Stimulated activated CD4-positive, alpha-beta T cell treated with anti-CD3 and anti-CD28 coated beads, Interleukin-1b, Interleukin-23, amount 100 ng/mL, for 24 hours (primary cell): ENCODE data around the gene SLC30A7.

Source experiments
- DNase-seq, 4 experiments: peaks; one replicate each; pipeline ENCODE4 v3.0.0-alpha.2; 2020; ENCODE audit warnings: low read depth in 4 of 4, low spot score in 1 of 4

The SLC30A7 gene

DNA sequence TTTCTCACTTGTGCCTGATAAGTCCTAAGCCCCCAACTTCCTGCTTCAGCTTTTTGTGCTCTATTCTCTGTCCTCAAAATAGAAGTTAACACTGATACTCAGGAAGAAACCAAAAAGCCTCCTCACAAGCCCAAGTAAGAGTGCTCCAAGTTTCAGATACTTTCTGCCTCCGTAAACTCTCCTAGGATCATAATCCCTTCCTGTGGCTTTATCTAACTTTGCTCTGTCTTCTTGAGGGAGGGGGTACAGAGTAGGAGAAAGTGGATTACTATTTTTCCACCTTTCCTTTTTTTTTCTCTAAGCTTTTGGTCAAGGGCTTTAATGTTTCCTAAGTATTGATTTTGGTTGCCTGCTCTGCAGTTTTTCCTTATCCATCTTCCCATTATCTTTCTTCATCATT is 75.1 kb downstream of the SLC30A7 start:
- DNase-seq: no peak

DNA sequence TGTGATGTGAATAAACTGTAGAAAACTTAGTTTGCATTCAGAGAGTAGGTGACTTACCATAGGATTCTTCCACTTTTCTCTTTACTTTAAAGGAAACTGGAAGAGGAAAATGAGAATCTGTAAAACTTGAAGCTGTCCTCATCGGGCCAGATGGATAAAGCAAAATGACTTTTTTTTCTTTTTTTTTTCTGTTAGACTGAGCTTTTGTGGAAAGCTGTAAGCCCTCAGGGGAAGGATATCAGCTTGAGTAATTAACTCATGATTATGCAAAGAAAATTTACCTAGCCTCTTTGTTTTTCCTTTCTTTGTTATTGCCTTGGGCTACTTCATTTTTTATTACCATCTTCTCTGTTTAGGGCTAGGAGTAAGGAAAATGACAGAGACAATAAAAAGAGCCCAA is 76.3 kb downstream of the SLC30A7 start:
- DNase-seq: no peak

DNA sequence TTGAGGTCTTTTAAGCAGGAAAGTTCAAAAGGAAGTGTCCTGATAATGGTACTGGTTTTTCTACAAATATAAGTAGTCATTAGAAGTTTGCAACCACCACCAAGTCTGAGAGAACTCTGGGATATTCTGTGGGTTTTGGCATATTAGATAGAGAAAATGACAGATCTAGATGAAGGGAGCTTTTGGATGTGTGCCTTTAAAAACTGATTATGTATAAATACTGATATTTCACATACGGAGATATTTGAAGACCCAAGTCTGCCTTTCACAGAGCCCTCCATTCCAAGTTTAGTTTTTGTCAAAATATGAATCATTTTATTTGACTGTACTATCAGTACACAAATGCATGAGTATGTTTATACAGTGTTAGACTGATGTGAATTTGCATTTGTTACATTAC is 81.0 kb downstream of the SLC30A7 start:
- no peak for DNase-seq

DNA sequence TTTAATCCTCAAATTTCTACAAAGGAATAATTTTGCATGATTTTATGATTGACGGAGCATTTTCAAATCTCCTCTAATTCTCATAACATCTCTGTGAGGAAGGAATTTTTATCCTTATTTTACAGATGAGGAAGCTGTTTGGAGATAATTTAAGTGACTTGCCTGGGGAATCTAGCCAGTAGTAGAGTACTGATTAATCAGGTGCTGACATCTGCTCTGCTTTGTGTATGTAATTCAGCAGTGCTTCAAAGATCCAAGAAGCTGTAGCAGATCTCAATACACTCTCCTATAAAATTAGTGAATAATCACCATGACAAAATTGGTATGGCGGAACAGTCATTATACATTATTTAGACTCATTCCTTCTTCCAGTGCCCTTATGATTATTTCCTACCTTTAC is 83.7 kb downstream of the SLC30A7 start:
- no peak for DNase-seq

DNA sequence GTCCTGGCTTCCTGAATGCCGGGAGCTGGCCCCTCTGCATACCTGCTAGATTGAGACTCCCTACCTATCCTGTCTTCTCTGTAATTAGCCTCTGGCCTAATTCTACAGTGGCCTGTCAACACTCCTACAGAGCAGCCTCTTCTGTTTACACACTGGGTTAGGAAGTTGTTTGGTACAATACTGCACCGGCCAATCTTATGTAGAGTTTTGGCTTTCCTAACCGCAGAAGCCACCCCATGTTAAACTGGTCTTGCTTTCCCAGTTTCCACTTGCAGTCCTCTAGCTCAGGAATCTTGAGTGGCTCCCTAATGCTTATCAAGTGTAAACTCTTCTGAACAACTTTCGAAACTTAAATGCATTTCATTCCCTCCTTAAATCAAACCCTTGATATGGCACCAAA is 86.9 kb downstream of the SLC30A7 start:
- no peak for DNase-seq

DNA sequence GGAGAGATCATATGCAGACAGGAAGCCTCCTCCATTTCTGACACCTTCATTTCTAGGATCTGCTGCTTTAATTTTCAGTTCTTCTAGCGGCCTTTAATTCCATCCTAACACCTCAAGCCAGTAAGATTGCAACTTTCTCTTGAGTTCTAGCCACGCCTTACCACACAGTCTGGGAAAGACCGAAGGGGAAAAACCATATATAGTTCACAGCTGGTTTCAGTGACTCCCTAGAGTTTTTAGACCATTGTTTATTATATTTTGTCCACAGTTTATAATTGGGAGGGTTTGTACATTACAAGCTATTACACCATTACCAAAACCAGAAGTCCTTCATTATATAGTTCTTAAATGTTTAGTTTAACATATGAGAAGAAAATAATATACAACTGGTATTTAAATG is 92.2 kb downstream of the SLC30A7 start:
- DNase-seq: no peak

DNA sequence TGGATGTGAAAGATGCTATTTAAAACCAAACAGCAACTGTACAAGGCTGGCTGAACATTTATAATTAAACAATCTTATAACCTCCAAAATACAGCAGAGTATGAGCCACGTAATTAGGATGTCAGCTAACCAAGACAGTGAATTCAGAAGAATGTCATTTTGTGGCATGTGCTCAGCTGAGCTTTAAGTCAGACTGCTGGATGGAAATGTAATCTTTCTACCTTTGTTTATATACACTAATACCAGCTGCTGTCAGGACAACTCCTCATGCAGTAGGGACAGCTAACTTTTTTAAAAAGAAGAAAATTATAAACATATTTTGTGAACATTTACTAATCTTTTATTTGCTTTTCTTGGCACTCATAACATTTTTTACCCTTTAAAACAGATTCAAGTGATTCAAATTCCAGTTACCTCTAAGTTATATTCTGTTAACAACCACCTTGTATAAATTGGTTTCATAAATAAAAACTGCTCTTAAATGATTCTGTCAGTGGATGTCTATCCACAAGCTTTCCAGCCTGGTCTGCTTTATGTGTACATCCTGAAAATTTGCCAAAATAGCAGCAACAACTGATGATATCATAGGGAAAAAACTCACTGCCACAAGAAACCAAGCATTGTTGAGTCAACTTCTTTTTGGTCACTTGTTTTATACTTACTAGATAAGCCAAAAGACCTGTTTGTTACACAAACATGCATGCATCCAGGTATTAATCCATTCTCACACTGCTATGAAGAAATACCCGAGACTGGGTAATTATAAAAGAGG is 93.6 kb downstream of the SLC30A7 start:
- DNase-seq: no peak

DNA sequence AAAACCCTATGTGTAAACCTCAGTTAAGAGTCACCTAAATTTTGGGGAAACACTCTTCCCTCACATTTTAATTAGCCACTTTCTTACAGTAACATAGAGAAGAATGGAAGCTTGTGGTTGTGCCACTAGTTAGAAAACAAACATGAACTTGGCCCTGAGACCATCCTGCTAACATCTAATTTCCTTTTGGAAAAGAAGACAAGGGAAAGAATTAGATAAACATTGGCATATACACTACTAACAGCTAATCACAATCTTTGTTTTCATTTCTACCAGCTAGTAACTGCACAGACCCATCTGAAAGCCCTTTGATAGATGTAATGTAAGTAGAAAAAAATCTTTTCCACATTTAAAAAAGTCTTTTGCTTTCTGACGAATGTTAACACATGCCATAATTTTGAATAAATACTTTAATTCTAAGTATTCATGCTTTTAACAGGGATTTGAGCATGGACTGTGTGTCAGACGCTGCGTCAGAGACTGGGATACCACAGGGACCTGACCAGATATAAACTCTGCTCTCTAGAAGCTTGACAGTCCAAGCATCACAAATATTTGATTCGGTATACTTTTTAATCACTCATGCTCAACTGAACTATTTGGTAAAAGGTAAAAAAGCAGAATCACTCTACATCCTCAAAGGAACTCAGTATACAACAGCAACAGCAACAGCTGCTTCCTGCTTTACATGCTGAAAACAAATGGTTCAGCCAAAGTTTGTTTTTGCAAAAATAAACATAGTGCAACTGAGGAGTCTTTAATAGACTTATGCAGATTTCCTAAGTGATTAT is 99.5 kb downstream of the SLC30A7 start:
- no peak for DNase-seq

DNA sequence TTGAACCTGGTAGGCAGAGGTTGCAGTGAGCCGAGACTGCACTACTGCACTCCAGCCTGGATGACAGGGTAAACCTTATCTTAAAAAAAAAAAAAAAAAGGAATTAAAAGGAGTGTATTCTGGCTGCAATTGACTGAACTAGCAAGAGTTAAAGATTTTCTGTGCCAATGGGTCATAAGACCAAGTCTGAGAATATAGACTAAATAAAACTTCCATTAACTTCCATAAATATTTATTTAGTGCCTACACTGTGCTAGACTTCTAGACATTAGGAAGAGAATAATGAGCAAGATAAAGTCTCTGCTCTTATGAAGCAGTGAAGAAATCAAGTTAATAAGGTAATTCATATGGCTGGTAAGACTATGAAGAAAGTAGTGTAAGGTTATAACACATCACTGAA is 102.5 kb downstream of the SLC30A7 start:
- DNase-seq: no peak

DNA sequence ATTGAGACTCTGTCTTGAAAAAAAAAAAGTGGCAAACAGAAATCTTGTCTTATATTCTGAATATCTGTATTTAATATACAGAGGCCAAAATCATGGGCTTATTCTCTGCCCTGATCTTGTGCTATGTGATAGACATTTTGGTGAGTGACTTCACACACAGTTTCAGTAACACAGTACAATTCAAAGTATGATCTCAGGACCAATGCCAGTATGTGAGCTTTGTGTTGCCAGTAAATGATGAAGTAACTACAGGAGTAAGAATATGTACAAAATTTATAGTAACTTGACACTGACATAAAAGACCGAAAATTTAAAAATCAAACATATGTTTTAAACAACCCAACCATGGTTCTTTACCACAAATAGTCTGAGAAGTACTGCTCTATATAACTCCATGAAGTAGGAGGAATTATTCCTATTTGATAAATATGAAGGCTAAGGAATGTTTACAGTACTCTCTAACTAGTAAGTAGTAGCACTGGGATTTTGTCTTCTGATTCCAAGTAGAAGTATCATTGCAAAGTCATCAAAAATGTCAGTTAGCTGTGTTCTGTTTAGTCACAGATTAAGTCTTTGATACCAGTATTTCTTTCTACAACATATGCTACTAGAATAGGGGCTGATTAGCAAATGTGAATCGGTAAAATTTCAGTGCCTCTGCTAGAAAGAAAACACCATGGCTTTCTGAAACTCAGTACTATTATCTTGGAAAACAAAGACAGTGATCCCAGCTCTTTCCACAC is 104.4 kb downstream of the SLC30A7 start:
- DNase-seq: no peak

DNA sequence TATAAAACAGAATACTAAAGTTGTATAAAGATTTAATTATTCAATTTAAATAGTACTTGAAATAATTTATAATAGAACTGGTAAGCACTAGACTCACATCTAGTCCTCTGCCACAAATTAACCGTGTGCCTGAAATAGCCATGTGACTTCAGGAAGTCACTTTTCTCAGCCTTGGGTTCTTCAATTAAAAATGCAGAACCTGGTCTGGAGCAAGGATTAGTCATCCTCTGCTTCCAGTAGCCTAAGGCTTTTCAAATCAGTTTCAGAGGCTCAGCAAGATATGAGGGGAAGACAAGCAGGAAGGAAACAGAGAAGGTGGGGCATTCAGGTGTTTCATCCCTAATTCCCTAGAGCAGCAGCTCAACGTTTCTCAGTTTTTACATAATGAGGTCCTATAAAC is 106.7 kb downstream of the SLC30A7 start:
- no peak for DNase-seq

DNA sequence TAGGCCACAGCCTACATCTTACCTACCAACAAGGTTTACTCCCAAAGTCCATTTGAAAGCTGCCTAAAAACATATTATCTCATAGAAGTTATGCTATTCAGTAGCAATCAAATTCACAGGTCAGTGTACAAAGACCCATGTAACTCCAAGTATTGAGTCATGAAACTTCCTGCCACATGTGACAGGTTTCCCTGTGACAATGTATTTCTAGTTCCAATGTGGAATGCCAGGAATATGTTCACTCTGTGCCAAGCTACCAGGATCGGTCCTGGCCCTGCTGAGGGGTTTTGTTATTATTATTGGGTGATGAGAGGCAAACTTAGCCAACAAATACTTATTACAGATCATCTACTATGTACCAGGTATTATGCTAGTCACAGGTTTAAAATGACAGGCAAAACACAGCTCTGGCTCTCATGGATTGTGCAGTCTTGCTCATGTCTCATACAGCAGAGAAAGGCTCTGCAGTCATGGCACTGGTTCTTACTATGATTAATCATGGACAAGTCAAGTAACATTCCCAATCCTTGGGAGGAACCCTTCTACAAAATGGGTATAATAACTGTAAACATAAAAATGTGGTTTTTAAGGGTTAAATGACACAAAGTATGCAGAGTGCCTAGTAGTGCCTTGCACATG is 107.2 kb downstream of the SLC30A7 start:
- no peak for DNase-seq

DNA sequence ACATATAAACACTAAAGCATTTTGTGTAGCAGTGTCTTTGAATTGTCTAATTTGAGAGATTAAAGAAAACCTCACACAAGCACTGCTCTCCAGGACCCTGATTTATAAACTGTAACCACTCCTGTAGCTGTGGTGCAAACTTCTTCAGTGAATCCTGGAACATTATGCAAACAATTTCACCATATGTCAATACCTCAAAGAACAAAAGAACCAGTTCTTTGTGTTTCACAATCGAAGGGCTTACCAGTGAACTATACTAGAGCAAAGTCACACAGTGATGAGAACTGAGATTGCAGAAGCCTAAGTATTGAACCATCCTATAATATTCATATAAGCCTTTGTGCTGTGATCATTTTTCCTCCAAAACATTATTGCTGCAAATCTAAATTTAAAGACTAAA is 108.2 kb downstream of the SLC30A7 start:
- no peak for DNase-seq

DNA sequence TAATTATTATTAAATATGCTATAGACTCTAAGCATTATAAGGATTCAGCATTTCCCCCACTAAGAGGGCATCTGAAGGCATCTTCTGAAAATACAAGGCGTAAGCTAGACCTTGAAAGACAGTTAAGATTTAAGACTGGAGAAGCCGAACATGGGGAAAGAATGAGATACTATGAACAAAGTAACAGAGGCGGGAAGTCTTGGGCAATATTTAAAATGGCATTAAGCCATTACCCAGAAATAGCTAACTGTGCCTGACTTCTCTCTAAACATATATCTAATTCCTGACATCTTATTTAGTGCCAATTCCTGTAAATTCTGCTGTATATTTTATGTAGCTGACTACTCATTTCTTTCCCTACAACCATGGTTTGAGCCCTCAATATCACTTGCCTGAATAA is 108.8 kb downstream of the SLC30A7 start:
- no peak for DNase-seq

DNA sequence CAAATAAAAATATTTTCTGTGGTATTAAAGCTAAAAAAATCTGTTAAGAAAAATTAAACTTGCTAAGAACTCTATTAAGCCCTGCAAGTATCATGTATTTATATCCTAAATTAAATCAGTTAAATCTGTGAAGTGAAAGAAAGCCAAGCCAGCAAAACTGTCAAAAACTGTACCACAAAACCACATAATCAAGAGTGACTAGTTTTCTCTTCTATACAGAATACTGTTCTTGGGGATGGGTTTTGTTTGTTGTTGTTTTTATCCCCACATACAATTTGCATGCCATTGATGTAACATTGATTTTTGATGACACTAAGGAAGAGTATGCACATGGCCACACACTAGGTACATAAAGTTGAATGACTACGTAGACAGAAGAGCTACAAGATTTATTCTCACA is 109.3 kb downstream of the SLC30A7 start:
- DNase-seq: no peak

DNA sequence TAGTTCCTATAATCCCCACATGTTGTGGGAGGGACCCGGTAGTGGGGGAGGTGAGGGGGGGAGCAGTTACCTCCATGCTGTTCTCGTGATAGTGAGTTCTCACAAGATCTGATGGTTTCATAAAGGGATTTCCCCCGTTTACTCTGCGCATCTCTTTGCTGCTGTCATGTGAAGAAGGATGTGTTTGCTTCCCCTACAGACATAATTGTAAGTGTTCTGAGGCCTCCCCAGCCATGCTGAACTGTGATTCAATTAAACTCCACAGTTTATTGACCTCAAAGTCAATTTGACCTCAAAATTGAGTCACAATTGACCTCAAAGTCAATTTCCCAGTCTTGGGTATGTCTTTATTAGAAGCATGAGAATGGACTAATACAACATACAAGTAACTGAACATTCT is 110.0 kb downstream of the SLC30A7 start:
- DNase-seq: no peak

DNA sequence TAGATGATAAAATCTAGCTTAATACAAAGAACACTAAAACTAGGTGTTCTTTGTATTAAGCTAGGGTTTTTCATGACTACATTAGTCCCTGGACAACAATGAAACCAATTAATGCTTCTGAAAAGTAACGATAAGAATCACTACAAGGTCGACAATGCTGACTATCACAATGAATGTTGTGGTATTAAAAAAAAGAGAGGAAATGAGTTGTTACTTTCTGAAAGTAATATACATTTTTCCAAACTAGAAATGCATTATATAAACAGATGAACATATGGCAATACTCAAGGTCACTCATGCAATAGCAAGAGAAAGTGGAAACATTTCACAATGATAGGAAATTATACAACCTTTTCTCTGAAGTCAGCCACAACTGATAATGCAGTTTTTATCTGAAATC is 110.7 kb downstream of the SLC30A7 start:
- DNase-seq: no peak

DNA sequence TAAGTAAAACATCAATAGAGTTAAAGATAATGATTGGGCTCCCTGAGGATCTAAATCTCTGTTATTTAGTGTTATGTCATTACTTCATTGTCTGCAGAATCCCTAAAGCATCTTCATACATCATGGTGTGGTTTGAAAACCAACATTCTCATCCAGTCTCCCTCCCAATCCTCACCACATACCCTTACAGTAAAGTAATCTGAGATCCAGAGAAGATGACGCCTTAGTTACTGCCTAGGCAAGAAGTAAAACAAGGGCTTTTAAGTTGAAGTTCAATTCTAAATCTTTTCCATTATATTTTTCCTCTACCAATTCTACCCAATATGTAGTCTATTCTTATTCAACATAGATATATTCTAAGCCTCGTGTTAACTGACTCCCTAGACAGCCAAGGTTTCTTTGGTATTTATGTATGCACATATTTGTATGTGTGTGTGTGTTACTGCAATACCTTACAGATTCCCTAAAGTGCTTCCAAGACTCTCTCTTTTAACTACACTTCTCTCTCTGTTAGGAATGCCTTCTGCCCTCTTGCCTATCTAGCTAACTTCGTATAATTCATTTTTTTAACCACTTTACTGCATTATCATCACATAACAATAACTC is 112.4 kb downstream of the SLC30A7 start:
- no peak for DNase-seq

DNA sequence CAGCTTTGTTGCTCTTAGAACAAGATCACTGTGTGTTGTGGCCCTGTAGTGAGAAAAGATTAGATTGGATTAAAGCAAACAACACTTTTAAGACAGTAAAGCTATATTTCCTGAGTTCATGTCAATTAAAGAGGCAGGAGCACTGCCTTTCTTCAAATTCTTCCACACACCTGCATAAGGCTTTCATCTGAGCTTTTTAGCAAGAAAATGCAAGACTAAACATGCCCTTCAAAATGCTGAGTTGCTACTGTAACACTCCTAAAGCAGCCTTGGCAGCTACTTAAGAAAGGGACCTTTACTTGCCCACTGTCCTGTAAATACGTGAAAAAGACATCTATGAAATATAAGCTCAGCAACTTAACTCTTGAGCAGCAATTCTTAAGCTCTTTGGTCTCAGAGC is 117.9 kb downstream of the SLC30A7 start:
- DNase-seq: no peak

DNA sequence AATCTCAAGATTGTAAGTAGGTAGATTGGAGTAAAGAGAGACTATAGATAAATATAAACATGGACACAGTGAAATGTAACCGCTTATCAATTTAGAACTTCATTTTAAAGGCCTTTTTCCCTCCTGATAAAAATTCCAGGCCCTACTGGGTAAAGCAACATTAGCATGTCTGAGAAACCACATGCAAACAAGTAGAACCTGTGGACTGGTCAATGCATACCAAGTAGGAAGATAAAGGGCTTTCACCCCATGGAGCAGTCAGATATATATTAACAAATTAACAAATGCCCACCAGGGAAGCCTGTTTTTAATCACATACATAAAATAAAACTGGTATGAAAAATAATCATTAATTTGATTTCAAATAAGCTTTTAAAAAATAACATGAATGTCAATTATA is 121.6 kb downstream of the SLC30A7 start:
- DNase-seq: no peak

DNA sequence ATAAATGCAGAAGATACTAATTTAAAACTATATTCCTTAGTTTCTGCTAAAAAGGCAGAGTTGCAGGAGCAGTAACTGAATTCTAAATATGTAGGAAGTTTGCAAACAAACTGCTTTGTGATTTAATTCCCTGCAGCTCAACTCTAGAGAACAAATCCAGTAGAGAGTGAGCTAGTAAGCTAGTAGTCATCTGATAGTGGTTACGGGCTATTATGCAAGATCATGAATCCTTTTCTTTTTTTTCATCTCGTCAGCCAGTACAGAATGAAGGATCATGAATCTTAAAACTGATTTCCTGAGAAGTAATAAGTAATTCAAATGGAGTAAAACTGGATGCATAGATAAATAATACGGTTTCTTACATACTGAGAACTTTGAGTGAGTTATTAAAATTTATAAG is 126.4 kb downstream of the SLC30A7 start:
- DNase-seq: no peak
